PC-3 (cell line): Measurements from ENCODE around the gene CYP4F22.

Experiments
- EZH2 ChIP-seq: fragments of 300-600 bp; sonication (generic); IDR thresholded peaks from one replicate; pipeline ENCODE4 v1.6.1; 2017; ENCODE audit warnings: antibody characterized with exemption, mild to moderate bottlenecking, low read length; ENCODE audit not compliant: unreplicated experiment
- EZH2phosphoT487 ChIP-seq: fragments of 300-600 bp; sonication (generic); IDR thresholded peaks from 2 replicates; pipeline ENCODE4 v1.6.1; 2018; ENCODE audit warnings: mild to moderate bottlenecking, antibody characterized with exemption, low read length, borderline replicate concordance
- TF ChIP-seq, protein P1 (sequence below): fragments of 300-600 bp; sonication (generic); conservative IDR thresholded peaks from 2 replicates; pipeline ENCODE4 v1.5.1; 2017; ENCODE audit warnings: antibody characterized with exemption, low read depth, mild to moderate bottlenecking, low read length

DNA sequence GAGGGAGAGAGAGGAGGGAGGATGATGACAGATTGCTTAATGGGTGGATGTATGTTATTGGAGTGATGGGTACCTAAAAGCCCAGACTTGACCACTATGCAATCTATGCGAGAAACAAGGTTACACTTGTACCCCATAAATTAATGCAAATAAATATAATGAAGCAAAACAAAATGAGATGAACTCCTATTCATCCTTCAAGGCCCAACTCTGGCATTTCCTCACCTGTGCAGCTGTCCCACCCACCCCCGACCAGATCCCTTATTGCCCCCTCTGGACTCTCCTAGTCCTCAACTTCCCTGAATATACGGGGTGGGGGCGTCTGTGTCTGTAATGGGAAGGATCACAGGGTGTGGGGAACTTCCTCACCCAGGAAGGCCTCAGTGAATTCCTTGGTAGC is 33.2 kb upstream of the CYP4F22 start:
- TF ChIP-seq, protein P1, sequence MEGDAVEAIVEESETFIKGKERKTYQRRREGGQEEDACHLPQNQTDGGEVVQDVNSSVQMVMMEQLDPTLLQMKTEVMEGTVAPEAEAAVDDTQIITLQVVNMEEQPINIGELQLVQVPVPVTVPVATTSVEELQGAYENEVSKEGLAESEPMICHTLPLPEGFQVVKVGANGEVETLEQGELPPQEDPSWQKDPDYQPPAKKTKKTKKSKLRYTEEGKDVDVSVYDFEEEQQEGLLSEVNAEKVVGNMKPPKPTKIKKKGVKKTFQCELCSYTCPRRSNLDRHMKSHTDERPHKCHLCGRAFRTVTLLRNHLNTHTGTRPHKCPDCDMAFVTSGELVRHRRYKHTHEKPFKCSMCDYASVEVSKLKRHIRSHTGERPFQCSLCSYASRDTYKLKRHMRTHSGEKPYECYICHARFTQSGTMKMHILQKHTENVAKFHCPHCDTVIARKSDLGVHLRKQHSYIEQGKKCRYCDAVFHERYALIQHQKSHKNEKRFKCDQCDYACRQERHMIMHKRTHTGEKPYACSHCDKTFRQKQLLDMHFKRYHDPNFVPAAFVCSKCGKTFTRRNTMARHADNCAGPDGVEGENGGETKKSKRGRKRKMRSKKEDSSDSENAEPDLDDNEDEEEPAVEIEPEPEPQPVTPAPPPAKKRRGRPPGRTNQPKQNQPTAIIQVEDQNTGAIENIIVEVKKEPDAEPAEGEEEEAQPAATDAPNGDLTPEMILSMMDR: no peak
- no peak for TF ChIP-seq EZH2
- no peak for TF ChIP-seq EZH2phosphoT487
